ENCODE data around the gene FAAH. TPM values are rescaled to one million over a fixed set of nuclear protein-coding genes. Genes with fewer than 3 reads are reported as not detected.

The FAAH gene
- total RNA-seq, 1 donor from 2014 or later, result 38.6 TPM

GRCh38 chr1:46461017-46461808 lies 67.1 kb downstream of the FAAH start:
- Mint-ChIP-seq H3K9me3 (ENCODE audit: low read depth) (no peaks in the 10 kb centered on the region), H3K27me3 (peaks cover 86% of the 10 kb centered on the region), H3K4me3 (ENCODE audit: low read depth) (no peak overlapping the region), H3K36me3 (ENCODE audit: insufficient read depth) (no peaks in the 10 kb centered on the region), H3K27ac (no peak overlapping the region), H3K4me1 (ENCODE audit: low read depth) (peaks cover 7% of the 10 kb centered on the region)
- TF ChIP-seq CTCF (IDR thresholded peaks at IDR 0.05; ENCODE audit: unreplicated experiment), result no peak
- no peak for DNase-seq (ENCODE audit: low spot score, unreplicated experiment)

GRCh38 chr1:46461809-46462448 lies 67.8 kb downstream of the FAAH start:
- H3K27me3 Mint-ChIP-seq, result peaks cover 91% of the 10 kb centered on the region
- TF ChIP-seq CTCF (IDR thresholded peaks at IDR 0.05; ENCODE audit: unreplicated experiment), result no peak
- no peak overlapping the region for H3K27ac Mint-ChIP-seq
- H3K4me1 Mint-ChIP-seq (ENCODE audit: low read depth), result peaks cover 9% of the 10 kb centered on the region
- H3K36me3 Mint-ChIP-seq (ENCODE audit: insufficient read depth), result no peaks in the 10 kb centered on the region
- no peak overlapping the region for H3K4me3 Mint-ChIP-seq (ENCODE audit: low read depth)
- no peak for DNase-seq (ENCODE audit: low spot score, unreplicated experiment)
- no peaks in the 10 kb centered on the region for H3K9me3 Mint-ChIP-seq (ENCODE audit: low read depth)

Other genes with a start within 250 kb of the FAAH start
- 4.5 and 8.1 TPM in 2 replicates for gene TSPAN1, start 219.2 kb upstream of the FAAH start, total RNA-seq
- gene P3R3URF, start 217.8 kb upstream of the FAAH start, total RNA-seq, result not detected in 2 replicates
- 101 and 102 TPM in 2 replicates for gene POMGNT1, start 195.9 kb upstream of the FAAH start, total RNA-seq
- gene LURAP1, start 191.0 kb upstream of the FAAH start, total RNA-seq, result 1.2 and 2.0 TPM in 2 replicates
- gene RAD54L, start 146.6 kb upstream of the FAAH start, total RNA-seq, result 17.0 and 17.3 TPM in 2 replicates
- gene LRRC41, start 90.7 kb upstream of the FAAH start, total RNA-seq, result 100 and 103 TPM in 2 replicates
- gene UQCRH, start 90.6 kb upstream of the FAAH start, total RNA-seq, result 221 and 228 TPM in 2 replicates
- 25.0 and 30.3 TPM in 2 replicates for gene NSUN4, start 53.5 kb upstream of the FAAH start, total RNA-seq
- not detected in 2 replicates for gene DMBX1, start 95.5 kb downstream of the FAAH start, total RNA-seq
- gene KNCN, start 157.3 kb downstream of the FAAH start, total RNA-seq, result not detected in 2 replicates
- 29.3 and 31.9 TPM in 2 replicates for gene MKNK1, start 210.0 kb downstream of the FAAH start, total RNA-seq
- 5.5 and 5.6 TPM in 2 replicates for gene MOB3C, start 222.5 kb downstream of the FAAH start, total RNA-seq